Activated gamma-delta T cell (primary cell): ENCODE measurements around the gene MIA.
A peak's percentile ranks its signal among the peaks of the same experiment; 100 is the strongest.
"Not testable (repeated sequence)": the region's sequence is repeated elsewhere in the genome, so short reads cannot be mapped to it uniquely, and the experiment has no call there.

Experiments used
- DNase-seq: peaks from one replicate; lab custom pipeline; 2025; lab: John Stamatoyannopoulos, UW
- total RNA-seq, 2 donors: gene quantifications; one replicate each; lab custom pipeline; 2026; lab: John Stamatoyannopoulos, UW

The MIA gene
- total RNA-seq, result 0.17 to 0.20 reads per million in 2 donors

- no peak for DNase-seq
Measured at GRCh38 chr19:40774916-40775631, at the start of gene MIA. MIA (plus strand) TSS chr19:40775521; CDS start chr19:40775543, 22 bp downstream.

DNA sequence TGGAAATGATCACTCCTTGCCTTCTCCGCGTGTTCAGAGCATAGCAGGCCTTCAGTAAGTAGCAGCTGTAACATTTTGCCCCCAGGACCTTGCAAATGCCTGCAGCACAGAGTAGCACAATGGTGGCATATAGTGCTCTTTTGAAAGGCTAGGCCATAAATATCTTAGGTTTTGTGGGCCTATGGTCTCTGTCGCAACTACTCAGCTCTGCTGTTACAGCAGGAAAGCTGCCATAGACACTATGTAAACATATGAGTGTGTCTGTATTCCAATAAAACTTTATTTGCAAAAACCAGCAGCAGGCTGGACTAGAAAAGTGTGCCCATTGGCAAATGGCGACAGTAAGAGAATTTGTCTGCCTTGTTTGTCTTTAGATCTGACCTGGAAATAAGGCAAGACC is 49.0 kb upstream of the MIA start:
- DNase-seq, result no peak

DNA sequence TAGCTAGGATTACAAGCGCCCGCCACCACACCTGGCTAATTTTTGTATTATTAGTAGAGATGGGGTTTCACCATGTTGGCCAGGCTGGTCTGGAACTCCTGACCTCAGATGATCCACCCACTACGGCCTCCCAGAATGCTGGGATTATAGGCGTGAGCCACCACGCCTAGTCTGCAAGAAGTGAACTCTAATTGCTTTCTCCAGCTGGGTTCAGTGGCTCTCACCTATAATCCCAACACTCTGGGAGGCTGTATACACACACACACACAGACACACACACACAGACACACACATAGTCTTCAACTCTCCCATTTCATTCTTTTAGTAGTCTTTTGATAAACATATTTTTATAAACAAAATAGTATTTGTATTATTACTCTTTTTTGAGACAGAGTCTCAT is 45.3 kb upstream of the MIA start:
- DNase-seq, result not testable (repeated sequence)

GRCh38 chr19:40732304-40732703 is 43.0 kb upstream of the MIA start:
- DNase-seq, result not testable (repeated sequence)

- no peak for DNase-seq
Measured at GRCh38 chr19:40733149-40733548, 42.2 kb upstream of the MIA start.

GRCh38 chr19:40735013-40735771 is 40.1 kb upstream of the MIA start:
- DNase-seq, result no peak

GRCh38 chr19:40736661-40737060 is 38.7 kb upstream of the MIA start:
- DNase-seq, result no peak

- DNase-seq, result no peak
Measured at GRCh38 chr19:40737102-40737644, 38.1 kb upstream of the MIA start.

GRCh38 chr19:40739030-40739839 is 36.1 kb upstream of the MIA start:
- DNase-seq, result no peak

GRCh38 chr19:40739871-40740703 is 35.2 kb upstream of the MIA start:
- no peak for DNase-seq

DNA sequence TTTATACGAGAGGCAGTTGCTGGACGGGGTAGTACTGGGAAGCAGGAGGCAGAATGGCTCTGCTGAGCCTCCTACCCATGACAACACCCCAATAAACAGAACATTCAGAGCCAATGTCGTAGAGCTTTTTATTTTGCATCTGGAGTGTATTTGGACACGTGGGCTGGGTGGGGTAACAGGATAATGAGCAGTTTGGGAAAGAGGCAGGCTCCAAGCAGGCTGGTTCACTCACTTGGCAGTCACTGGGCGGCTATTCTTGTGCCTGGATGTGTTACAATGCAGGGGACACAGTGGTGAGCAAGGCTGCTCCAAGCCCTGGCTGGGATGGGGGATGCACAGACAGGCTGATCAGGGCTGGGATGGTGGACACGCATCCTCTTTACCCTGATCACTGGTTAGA is 34.6 kb upstream of the MIA start:
- no peak for DNase-seq

GRCh38 chr19:40741527-40742390 is 33.6 kb upstream of the MIA start:
- DNase-seq, result no peak

DNA sequence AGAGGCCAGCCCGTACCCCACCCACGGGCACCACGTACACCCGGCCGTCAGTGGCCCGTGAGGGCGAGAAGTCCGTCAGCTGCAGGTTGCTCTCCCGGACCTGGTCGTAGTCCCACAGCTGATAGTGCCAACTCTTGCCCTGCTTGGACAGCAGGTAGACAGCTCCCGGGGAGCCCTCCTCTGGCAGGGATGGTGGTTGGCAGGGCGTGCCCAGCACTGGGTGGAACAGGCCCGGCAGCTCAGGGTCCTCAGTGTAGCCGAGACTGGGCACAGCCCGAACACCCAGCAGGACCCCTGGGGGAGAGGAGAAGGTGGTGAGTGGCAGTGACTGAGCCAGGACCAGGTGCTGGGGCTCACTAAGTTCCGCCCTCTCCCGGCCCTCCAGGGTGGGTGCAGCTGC is 32.8 kb upstream of the MIA start:
- DNase-seq, result no peak

DNA sequence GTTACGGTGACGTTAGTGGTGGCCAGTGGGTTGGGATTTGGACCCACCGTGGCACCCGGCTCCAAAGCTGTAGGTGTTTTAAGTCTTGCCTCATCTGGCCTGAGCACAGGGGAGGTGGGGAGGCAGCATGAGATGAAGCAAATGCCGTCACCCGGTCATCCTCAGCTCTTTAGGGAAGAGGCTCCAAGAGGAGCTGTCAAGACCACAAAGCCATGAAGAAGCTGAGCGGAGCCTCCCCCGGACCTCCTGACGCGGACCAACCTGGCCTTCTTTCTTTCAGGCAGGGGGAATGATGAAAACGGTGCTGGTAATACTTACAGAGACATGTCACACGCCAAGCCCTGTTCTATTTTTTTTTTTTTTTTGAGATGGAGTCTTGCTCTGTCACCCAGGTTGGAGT is 32.4 kb upstream of the MIA start:
- no peak for DNase-seq

- DNase-seq, result no peak
Measured at GRCh38 chr19:40743926-40744325, 31.4 kb upstream of the MIA start.

DNA sequence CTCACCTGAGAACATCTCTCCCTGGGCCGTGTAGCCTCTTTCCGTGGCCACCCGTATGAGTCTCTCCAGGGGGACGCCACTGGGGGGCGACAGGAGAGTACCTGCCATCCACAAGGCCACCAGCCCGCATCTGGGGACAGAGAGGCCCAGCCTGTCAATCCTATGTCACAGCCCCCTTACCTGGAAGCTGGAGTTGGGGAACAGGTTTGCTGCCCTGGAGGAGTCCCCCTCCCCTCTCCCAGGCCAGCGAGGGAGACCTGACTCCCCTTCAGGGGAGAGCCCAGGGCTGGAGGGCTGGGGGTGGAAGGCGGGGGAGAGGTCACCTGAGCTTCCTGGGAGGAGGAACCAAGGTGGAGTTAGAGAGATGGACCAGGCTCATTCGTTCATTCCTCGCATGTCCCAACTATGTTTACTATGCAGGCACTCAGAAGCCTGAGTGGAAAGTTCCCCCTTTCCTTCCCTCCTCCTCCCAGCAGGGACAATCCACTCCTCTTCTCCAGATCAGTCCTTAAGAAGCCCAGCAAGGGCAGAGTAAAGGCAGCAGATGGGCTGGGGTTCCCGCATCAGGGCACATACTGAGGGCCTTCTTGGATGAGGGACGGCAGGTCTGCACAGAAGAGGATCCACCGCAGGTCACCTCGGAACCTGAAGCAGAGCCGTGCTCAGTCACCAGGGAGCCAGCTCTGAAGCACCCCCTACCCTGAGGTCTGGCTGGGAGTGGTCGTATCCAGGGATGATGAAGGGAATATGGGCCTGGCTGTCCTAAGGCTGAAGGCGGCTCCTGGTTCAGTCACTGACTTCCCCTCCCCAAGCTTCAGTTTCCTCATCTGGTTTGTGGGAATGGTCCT is 30.5 kb upstream of the MIA start:
- no peak for DNase-seq

- no peak for DNase-seq
Measured at GRCh38 chr19:40745402-40745780, 29.9 kb upstream of the MIA start.

DNA sequence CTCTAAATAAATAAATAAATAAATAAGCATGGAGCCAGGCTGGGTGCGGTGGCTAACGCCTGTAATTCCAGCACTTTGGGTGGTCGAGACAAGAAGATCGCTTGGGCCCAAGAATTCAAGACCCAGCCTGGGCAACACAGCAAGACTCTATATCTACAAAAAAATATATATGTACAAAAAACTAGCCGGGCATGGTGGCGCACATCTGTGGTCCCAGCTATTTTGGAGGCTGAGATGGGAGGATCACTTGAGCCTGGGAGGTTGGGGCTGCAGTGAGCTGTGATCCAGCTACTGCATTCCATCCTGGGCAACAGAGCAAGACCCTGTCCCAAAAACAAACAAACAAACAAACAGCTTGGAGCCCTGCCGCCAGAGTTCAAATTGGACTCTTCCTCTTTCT is 27.8 kb upstream of the MIA start:
- no peak for DNase-seq

DNA sequence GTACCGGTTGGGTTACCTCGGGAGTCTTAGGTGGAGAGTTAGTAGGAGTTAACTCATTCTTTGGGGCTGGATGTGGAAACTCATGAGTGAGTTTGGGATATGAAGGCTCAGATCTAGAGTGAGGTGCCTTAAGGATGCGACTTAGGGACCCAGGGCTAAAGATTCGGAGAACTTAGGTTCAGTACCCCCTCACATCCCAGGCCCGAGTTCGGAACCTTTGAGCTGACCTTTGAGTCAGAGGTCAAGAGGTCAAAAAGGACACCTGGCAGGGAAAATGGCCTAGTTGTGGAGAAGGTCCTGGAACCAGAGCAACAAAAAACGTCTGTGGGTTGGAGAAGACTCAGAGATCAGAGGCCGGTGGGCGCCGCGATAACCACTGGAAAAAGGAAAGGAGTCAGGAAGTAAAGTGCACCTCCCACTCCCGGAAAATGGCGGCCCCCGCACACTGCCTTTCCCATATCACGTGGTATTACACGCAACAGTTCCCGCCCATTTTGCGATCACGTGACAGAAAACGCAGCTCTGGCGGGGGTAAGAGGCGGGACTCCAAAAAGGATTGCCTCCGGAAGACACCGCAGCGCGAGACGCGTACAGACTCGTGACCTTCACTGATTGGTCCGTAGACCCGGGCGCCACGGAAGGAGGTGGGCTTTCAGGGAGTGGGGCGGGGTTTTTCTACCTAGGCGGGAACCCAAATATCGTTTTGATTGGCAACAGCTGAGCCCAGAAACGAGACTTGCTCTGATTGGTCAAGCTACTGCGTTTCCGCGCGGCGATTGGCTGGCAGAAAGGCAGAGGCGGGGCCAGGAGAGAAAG is 25.1 kb upstream of the MIA start, which contains the start of gene ACTMAP:
Gene ACTMAP, minus strand, starts transcription at position 420 of the 816 bp plus-strand sequence. CDS start 674 bp downstream, outside the sequence.
- DNase-seq, result peak; percentile 82
